ENCODE data around the gene GRB10. TPM values are rescaled to one million over a fixed set of nuclear protein-coding genes. Genes with fewer than 3 reads are reported as not detected.

The GRB10 gene
- total and polyA plus RNA-seq, 2 of the 8 experiments (the other 6 are each of a cell fraction or from before 2014, with no cell fraction given): 35.7 to 97.0 TPM

- no peak for TF ChIP-seq CEBPB (IDR thresholded peaks at IDR 0.05; ENCODE audit: low read depth, low read length)
Observed at GRCh38 chr7:50775836-50776235, 6.9 kb downstream of the GRB10 start (continued).

Data from H1 (cell line).